Left cardiac atrium (tissue), 4 donors: Measurements from ENCODE around the gene RPRML. TPM values are rescaled to one million over a fixed set of nuclear protein-coding genes. Genes with fewer than 3 reads are reported as not detected.
A peak's percentile ranks its signal among the peaks of the same experiment; 100 is the strongest.
"Not testable (repeated sequence)": the region's sequence is repeated elsewhere in the genome, so short reads cannot be mapped to it uniquely, and the experiment has no call there.

ENCODE experiments used
- ATAC-seq, 2 donors: fragments of 200-7000 bp; cut with Tn5 transposase; one replicate each; pipeline ENCODE4 v1.9.1; 2020; ENCODE audit warnings: mild to moderate bottlenecking in 2 of 2, moderate library complexity in 2 of 2
- DNase-seq: peaks from one replicate; pipeline ENCODE4 v3.0.0-alpha.2; 2020
- intact Hi-C, 2 donors: fragments of 100-400 bp; cut with DNase I; formaldehyde crosslinking; loops; one replicate each; pipeline versions ENCODE4 v1.14.1 to v1.15.1; 2022 to 2023
- total RNA-seq, 2 donors: library from RNA; stranded (reverse); fragmentation: NEBNext Ultra II Directional; extraction: Animal tissue kit (Norgen Biotek cat#: 25700); gene quantifications; one replicate each; pipeline ENCODE4 v1.2.1, GENCODE V29; 2021
- donor health status: DM: no; HTN: yes; CAD: no.
- donor health status: DM: no; HTN: yes; CAD: no; lungs with severe emphysema.
- donor health status: DM: yes; HTN: yes; CAD: no.
- donor health status: Dilated cardiomyopathy.

Gene RPRML
- total RNA-seq, 2 donors from 2014 or later, result not detected

DNA sequence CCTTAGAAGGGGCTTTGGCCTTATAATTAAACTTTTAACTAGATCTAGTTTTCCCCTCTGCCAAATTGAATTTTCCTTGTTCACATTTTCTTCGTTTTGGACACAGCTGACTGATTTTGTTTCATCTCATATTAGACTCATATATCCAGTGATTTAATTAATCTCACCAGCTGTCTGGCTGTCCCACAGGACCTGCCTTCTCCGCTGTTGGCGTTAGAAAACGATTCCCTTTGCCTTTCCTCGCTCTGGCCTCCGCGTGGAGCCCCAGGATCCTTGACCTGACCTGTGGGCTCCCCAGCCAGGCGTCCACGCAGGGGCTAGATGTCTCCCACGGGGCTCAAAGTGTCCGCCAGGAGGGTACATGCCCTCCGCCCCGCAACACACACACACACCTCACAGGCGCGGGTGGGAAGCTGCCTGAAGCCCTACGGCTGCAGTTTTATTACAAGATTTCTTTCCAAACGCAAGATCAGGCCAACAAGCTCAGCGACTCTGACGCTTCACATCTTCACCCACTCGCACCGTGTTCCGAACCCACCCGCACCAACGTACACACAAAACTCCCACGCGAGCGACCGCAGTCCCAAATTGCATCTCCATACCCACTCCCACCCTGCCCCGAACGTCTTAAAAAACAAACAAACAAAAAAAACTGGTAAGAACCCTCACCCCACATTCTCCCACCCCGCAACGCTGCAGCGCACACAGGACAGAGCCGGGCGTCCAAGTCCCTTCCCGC is 1.1 kb downstream of the RPRML start:
- no peak for ATAC-seq
- DNase-seq, result no peak
- intact Hi-C loops, result no loop called here

DNA sequence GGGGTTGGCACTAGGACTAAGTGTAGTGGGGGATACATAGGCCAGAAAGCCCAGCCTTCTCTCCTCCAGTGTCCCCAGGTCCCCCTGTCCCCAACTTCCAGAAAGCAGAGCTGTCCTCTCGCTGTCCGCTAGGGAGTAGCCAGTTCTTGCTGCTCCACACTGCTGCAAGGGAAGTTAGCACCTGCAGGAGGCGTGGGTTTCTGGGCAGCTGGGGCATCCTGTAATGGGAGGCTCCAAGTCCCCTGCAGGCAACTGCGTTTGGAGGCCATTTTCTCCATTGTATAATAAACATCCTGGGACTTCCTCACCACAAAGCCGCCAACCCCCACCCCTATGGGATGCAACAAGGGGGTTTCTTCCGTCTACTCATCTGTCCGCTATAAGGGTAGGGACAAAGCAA is 1.7 kb downstream of the RPRML start:
- DNase-seq, result no peak
- peak in 1 of 2 donors; percentile 11 for ATAC-seq
- intact Hi-C loops, result no loop called here

DNA sequence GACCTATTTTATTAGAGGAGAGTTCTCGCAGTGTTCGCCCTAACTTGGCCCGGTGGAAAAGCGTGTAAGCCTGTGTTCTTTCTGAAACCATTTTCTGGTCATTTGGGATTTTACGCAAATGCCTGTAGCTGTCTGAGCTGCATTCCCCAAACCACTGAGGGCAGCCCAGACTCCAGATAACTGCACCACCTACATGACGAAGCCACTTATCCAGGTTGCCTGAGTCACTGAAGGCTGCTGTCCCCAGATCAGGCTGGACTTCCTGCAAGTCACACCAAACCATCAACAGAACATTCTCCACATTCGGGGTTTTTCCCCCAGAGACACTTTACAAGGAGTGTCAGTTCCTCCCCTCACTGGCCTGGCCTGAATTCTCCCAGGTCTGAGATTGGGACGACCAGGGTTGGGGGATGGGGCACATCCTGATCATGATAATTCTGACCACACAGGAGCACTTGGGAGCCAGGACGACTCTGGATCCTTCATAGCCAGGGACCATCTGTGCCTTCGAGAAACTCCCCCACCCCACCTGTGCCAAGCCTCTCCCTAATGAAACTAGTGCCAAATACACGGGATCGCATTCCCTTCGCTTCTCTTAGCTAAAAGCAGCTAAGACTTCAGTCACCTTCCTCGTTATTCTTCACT is 2.3 kb downstream of the RPRML start:
- DNase-seq (no peak), ATAC-seq (no peak)
- intact Hi-C loops, result no loop called here

DNA sequence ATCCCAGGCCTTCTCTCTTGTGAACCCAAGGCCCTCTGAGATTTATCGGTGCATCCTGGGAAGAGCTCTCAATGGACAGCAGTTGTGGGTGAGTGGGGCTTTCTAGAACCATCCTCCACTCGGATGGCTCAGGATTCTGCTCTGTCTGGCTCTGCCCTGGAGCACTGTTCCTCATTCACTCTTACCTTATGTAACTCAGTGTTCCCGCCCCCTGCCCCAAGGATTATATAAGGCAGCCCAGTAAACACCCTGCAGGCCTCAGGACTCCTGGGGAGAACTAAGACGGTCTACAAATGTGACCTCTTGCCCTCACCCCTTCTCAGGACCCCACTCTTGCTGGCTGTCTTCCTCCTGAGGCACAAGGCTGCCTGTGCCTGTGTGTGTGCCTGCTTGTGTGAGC is 3.8 kb downstream of the RPRML start:
- DNase-seq (no peak), ATAC-seq (no peak)
- intact Hi-C loops, result no loop called here

DNA sequence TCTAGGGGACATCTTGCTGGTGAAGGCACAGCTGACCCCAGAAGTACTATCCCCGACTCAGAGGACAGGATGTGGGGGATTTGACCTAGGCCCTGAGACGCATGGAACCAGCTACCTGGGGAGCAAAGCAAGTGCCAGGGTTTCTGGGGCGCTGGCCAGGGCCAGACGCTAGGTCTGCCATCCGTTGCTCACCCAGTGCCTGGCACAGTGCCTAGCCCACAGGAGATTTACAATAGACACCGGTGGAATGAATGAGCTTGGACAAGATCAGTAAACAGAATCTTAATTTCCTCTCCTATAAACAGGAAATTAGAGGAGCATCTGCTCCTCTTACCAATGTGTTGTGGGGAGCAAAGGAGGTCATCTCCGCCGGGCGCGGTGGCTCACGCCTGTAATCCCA is 5.0 kb downstream of the RPRML start:
- intact Hi-C loops, result no loop called here
- no peak for ATAC-seq

DNA sequence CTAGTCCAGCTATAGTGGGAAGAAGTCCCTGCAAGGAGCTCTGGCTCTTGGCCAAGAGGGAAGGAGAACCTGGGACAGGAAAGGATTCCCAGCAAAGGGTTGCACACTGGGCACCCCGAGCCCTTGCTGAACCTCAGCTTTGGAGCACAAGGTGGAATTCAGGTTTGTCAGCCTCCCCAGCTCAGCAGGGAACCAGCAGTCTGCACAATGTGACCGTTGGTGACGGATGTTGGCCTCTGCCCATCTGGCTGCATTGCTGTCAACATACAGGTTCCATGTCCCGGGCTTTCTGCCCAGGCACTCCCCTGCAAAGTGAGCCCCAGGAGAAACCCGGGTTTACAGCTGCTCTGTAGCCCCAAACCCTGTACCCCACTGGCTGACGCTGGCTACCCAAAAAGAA is 6.7 kb downstream of the RPRML start:
- ATAC-seq (no peak), DNase-seq (no peak)
- intact Hi-C loops, result loop anchor here in 1 of 2 donors (2.0 kb wide), 1 partner anchor 14 kb away; no protein-coding TSS in a partner anchor

More for the DNA sequence above, 5.0 kb downstream of the RPRML start:
- no peak for DNase-seq

DNA sequence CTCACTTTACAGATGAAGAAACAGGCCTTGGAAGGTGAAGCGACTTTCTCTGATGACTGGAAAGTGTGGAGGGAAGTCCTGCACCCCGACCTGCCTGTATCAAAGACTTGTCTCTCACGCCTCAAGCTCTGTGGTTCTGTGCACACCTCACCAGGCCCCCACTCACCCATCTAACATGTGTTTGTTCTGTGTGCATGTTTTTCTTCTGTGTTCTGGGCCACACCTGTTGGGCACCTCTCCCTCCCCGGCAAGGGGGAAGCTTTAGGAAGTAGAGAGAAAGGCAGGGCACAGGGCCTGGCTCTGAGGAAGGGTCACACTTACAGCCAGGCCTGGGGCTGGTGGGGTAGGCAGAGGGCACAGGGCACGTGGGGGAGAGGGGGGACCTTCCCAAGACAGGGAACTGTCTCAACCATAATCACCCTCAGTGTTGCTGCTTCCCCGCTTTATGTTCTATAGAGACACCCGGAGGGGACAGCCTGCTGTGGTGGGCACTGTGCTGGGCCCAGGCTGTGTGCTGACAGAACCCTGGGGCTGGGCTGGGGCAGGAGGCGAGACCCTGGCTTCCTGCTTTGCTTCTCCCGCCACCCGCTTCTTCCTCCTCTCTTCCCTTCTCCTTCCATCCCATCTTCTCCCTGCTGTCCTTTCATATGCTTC is 7.3 kb downstream of the RPRML start:
- intact Hi-C loops, result loop anchor here in 1 of 2 donors (2.0 kb wide), 1 partner anchor 15 kb away; no protein-coding TSS in a partner anchor
- ATAC-seq (no peak), DNase-seq (no peak)

DNA sequence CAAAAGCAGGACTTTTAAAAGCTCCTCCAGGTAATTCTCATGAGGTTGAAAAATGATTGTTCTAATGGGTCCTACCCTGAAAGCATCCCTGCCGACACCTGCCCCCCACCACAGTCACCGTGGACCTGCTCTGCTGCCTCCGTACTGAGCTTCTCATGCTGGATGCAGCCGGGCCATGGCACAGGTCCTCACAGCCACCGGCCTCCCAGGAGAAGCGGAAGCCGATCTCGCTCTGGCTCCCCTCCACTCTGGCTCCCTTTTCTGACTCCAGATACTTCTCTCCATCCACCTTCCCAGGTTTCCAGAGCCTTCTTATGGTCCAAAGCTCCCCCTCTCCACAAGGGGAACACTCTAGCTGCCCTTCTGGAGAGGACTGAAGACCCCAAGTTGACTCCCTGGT is 10.2 kb downstream of the RPRML start:
- DNase-seq (no peak), ATAC-seq (no peak)
- intact Hi-C loops, result no loop called here

DNA sequence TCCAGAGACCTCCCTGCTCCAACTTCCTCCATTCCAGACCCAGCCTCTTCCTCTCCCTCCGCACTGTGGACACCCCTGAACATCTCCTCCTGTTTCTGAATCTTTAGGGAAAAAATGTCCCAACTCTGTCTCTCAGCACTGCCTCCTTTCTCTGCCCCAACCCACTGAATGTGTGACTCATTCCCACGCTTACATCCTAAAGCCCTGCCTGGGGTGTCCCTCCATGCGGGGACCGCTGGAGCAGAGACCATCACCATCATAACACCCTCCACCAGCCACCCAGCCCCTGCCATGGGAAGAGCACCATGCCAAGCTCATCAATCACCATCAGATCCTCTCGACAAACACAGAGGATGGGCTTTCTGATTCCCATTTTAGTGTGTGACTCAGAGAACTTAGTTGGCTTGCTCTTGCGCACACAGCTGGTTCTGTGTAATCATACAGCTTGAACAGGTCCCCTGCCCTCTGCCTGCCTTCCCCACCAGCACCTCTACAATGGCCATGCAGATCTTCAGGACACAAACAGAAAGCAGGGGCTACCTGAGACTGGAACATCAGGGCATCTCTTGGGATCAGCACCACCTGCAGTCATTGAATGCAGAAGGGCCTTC is 10.7 kb downstream of the RPRML start:
- intact Hi-C loops, result no loop called here
- ATAC-seq, result no peak
- no peak for DNase-seq

DNA sequence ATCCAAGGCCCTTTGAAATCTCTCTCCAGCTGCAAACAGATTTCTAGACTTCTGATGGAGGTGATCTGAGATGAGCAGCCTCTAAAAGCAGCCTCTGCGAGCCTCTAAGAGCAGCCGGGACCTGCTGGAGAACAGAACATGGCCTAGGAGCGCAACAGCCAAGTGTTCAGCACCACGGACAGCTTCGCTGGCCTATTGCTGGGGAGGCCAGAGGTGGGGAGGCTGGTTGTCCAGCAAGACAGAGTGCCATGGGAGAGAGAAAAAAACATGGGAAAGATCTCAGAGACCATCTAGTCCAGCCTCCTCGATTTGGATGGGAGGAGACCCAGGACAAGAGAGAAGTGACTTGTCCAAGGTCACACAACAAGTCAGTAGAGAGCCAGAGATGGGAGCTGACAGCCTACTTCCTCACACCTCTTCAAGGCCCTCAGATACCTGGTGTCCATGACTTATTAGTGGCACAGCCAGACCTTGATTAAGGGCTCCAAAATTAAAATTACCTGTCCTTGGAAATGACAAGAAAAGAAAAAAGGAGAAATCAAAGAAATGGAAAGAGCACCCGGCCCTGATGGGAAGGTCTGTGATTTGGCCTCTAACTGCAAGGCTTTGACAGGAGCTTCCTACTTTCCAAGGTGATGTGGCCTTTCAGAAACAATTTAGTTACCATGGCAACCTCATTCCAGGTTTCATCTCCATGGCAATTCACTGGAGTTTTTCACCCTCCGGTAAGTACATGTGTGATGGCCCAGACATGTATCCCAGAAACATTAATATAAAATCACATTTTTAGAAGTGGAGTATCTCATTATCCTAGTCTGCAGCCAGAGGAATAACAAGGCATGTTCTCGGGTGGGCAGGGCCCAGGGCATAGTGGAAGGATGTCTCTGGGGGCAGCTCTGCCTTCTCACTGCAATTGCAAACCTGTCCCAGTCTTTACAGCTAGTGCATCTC is 14.5 kb downstream of the RPRML start:
- ATAC-seq, result peak in 1 of 2 donors; percentile 26
- no peak for DNase-seq
- intact Hi-C loops, result no loop called here

DNA sequence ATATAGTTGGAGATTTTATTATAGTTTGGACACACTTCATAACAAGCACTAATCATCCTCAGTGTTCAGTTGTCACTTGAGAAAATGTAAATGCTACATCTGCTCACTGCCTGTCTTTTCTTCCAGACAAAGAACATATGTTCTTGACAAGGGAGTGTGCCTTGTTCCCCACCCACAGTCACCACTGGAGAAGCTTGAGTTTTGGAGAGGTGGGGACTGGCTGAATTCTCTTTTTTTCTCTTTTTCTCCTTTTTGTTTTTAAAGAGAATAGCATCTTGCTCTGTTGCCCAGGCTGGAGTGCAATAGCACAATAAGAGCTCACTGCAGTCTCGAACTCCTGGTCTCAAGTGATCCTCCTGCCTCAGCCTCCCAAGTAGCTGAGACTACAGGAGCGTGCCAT is 15.5 kb downstream of the RPRML start:
- intact Hi-C loops, result no loop called here
- no peak for ATAC-seq

DNA sequence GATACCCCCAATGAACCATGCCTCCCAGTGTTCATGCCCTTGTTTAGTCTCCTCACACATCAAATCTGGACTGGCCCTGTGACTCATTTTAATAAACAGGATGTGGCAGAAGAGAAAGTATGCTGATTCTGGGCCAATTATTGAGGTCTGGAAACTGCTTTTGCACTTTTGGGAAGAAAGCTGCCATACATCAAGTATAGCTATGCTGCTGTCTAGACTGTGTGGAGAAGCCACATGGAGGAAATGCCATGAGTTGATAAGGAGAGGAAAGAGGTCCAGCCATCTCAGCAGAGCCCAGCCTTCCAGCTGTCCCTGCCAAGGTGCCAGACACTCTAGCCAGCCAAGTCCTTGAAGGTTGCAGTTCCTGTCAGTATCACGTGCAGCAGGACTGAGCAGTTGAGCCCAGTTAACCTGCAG is 16.7 kb downstream of the RPRML start:
- DNase-seq (no peak), ATAC-seq (no peak)
- intact Hi-C loops, result no loop called here

More for the DNA sequence above, 15.5 kb downstream of the RPRML start:
- DNase-seq, result no peak

DNA sequence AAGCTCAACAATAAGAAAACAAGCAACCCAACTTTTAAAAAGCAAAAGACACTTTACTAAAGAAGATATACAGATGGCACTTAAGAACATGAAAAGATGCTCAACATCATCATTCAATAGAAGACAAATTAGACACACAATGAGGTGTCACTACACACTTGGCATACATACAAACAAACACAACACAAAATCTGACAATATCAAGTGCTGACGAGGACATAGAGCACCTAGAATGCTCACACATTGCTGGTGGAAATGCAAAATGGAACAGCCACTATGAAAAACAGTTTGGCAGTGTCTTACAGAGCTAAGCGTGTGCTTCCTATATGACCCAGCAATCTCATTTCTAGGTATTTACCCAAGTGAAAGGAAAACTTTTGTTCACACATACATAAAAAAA is 18.9 kb downstream of the RPRML start:
- intact Hi-C loops, result no loop called here
- DNase-seq (no peak), ATAC-seq (no peak)

DNA sequence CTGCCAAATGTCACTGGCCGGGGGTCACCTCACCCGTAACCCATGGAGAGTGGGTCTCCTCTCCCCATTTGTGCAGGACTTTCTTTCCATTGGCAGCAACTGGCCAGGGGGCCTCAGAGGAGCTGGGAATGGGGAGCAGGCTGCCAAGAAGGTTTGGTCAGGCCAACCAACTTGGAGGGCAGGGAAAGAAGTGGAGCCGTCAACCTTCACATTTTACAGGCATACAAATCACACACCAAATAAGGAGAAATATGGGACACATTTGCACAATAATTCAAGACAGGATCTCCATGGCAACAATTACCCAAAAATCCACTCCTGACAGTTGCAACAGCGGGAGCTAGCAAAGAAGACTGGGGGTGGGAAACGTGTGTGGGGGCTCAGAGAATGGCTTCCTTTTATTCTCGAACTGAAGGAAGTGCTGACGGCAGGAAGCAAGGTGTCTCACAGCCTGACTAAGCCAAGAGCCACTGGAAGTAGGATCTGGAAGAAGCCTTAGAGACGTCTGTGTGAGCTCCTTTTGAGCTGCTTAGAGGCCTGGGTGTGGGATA is 20.9 kb downstream of the RPRML start:
- DNase-seq (no peak), ATAC-seq (no peak)
- intact Hi-C loops, result no loop called here

DNA sequence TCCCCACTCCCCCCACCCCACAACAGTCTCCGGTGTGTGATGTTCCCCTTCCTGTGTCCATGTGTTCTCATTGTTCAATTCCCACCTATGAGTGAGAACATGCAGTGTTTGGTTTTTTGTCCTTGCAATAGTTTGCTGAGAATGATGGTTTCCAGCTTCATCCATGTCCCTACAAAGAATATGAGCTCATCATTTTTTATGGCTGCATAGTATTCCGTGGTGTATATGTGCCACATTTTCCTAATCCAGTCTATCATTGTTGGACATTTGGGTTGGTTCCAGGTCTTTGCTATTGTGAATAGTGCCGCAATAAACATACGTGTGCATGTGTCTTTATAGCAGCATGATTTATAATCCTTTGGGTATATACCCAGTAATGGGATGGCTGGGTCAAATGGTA is 25.9 kb downstream of the RPRML start:
- intact Hi-C loops, ATAC-seq, DNase-seq: not testable (repeated sequence)

DNA sequence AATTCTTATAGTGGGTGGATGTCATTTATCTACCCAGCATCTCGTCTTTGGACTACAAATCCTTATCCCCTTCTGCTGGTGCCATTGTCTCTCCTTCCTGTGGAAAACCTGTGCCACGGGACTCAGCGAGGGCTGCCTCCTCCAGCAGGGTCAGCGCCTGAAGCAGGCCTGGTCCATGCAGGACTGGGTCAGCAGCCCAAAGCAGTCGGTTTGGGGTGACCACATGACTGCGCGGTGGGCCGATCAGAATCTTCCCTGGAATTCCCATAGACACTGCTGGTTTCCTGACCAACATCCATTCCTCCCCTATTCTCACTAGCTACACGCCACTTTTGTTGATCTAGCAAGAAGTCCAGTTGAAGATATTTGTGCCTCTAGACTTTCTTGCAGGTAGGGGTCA is 26.9 kb downstream of the RPRML start:
- no peak for ATAC-seq
- DNase-seq, result no peak
- intact Hi-C loops, result no loop called here

DNA sequence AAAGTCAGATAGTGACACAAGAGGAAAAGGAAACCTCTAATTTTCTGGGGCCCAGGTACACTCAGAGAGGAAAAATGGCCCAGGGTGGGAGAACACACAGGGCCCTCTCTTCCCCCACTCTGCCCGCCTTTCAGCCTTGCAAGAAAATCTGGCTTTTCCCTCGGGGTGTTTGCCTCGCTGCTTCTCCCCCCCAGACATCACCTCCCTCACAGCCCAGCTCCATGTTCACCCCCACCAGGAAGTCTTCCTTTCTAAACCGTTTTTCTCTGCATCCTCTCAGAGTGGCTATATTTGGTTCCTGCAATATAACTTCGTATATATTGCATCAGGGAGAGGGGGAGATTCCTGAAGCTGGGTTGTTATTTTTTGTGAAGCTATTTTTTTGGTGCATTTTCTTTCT is 27.3 kb downstream of the RPRML start:
- no peak for DNase-seq
- ATAC-seq, result no peak
- intact Hi-C loops, result no loop called here

DNA sequence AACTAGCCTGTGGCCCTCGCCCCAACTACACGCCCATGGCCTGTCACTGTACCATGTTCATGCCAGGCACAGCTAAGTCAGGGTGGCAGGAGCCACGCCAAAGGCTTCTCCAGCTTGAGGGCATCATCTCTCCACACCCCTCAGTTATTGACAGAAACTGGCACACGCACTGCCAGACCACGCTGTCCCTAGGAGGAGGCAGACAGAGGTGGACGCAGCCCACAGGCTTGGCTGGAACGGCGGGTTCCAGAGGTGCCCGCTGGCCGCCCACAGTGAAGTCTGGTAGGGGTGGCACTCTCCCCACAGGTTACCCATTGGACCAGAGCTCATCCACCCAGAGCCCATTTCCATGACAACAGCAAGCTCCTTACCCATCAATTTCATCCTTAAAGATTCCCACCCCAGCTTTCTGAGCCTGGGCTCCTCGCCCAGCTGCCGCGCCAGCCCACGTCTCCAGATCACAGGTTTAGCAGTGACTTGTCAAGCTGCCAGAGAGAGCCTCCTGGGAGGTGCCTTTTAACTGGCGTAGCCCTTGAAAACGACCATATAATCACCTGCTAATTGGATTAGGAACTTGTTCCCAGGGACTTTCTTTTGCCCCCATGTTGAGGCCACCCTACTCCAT is 27.9 kb downstream of the RPRML start:
- intact Hi-C loops, result no loop called here
- DNase-seq, result no peak
- peak; percentile 83 to 92 for ATAC-seq
